Activated CD8-positive, alpha-beta memory T cell treated with anti-CD3 and anti-CD28 coated beads, Interleukin-2, amount 10 ng/mL, durations not matched to agents 7 days and 5 days (primary cell): ENCODE data around the gene ZNF785. TPM values are rescaled to one million over a fixed set of nuclear protein-coding genes. Genes with fewer than 3 reads are reported as not detected.

ENCODE experiments used
- ATAC-seq: fragments of 150-1000 bp; cut with Tn5 transposase; one replicate; pipeline ENCODE4 v1.10.0; 2021; ENCODE audit warnings: moderate library complexity
- CTCF ChIA-PET: fragments of 350-600 bp; sonication (Branson Sonifier 250); formaldehyde crosslinking; loops from one replicate; lab custom pipeline; 2021; ENCODE audit warnings: antibody characterized with exemption; lab: Charles Lee
- DNase-seq: peaks from one replicate; pipeline ENCODE4 v3.0.0-alpha.2; 2020
- H3K27ac Mint-ChIP-seq: one replicate; pipeline ENCODE4 v1.8.0; 2021; ENCODE audit warnings: mild to moderate bottlenecking, mixed read lengths
- H3K27me3 Mint-ChIP-seq: one replicate; pipeline ENCODE4 v1.8.0; 2021; ENCODE audit warnings: mixed read lengths
- H3K36me3 Mint-ChIP-seq: one replicate; pipeline ENCODE4 v1.8.0; 2021; ENCODE audit warnings: mild to moderate bottlenecking, mixed read lengths
- H3K4me1 Mint-ChIP-seq: one replicate; pipeline ENCODE4 v1.8.0; 2021; ENCODE audit warnings: mixed read lengths
- H3K4me3 Mint-ChIP-seq: one replicate; pipeline ENCODE4 v1.8.0; 2021; ENCODE audit warnings: mild to moderate bottlenecking, moderate library complexity, mixed read lengths
- H3K9me3 Mint-ChIP-seq: one replicate; pipeline ENCODE4 v1.8.0; 2022; ENCODE audit warnings: low read depth, mixed read lengths
- total RNA-seq, 2 experiments: library from RNA; stranded (reverse); gene quantifications; one replicate each; pipeline ENCODE4 v1.2.3, GENCODE V29; 2021

Gene ZNF785
- total RNA-seq, 2 experiments from 2014 or later = 18.9 to 21.2 TPM

DNA sequence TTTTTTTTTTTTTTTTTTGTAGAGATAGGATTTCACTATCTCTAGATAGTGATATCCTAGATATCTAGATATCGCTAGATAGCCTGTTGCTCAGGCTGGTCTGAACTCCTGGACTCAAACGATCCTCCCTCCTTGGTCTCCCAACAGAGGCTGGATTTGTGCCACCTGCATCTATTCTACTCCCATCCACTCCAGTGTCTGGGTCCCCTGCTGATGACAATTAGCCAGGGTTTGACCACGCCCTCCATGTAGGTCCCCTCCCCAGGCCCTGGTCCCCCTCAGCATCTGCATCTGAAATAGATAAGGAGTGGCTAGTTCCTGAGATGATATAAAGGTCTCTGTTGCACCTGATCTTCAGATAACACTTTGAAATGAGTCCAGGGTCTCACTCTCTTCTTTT is 16.2 kb downstream of the ZNF785 start:
- Mint-ChIP-seq H3K27ac (peak overlapping the region; percentile 67), H3K9me3 (no peaks in the 10 kb centered on the region), H3K4me1 (peaks cover 41% of the 10 kb centered on the region), H3K36me3 (peaks cover 3% of the 10 kb centered on the region), H3K4me3 (no peak overlapping the region), H3K27me3 (no peaks in the 10 kb centered on the region)
- CTCF ChIA-PET = interaction anchor here (0.9 to 3.9 kb wide), 3 partner anchors 12 to 90 kb away, joined by 3 to 19 read pairs (median 5); partner anchors contain the start of gene ZNF764
- ATAC-seq (no peak), DNase-seq (no peak)

DNA sequence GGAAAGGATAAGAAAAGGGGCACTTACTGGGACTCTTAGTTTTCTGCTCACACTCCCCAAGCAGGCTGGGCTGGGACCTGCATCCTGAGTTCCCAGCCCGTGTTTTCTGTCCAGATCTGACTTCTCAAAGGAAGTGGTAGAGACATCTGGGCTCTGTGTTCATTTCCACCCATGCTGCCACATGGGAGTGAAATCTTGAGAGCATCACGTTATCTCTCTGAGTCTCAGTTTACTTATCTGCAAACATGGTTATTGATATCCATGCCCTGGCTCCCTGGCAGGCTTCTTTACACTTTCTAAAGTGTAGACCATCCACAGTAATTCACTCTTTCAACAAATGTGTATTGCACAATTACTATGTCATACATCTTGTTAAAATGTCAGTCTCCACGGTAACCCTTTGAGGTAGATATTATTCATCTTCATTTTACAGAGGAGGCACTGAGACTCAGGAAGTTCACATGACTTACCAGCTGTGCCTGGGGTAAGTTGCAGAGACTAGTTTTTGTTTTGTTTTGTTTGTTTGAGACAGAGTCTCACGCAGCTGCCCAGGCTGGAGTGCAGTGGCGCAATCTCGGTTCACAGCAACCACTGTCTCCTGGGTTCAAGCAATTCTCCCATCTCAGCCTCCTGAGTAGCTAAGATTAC is 17.4 kb downstream of the ZNF785 start:
- DNase-seq = peak; percentile 77
- Mint-ChIP-seq H3K36me3 (peaks cover 3% of the 10 kb centered on the region), H3K4me3 (peak overlapping the region; percentile 67), H3K27ac (peak overlapping the region; percentile 97), H3K4me1 (peaks cover 35% of the 10 kb centered on the region), H3K9me3 (no peaks in the 10 kb centered on the region), H3K27me3 (no peaks in the 10 kb centered on the region)
- ATAC-seq = peak; percentile 41
- CTCF ChIA-PET = interaction anchor here (0.9 to 3.9 kb wide), 3 partner anchors 10 to 91 kb away, joined by 3 to 19 read pairs (median 5); partner anchors contain the start of gene ZNF764

DNA sequence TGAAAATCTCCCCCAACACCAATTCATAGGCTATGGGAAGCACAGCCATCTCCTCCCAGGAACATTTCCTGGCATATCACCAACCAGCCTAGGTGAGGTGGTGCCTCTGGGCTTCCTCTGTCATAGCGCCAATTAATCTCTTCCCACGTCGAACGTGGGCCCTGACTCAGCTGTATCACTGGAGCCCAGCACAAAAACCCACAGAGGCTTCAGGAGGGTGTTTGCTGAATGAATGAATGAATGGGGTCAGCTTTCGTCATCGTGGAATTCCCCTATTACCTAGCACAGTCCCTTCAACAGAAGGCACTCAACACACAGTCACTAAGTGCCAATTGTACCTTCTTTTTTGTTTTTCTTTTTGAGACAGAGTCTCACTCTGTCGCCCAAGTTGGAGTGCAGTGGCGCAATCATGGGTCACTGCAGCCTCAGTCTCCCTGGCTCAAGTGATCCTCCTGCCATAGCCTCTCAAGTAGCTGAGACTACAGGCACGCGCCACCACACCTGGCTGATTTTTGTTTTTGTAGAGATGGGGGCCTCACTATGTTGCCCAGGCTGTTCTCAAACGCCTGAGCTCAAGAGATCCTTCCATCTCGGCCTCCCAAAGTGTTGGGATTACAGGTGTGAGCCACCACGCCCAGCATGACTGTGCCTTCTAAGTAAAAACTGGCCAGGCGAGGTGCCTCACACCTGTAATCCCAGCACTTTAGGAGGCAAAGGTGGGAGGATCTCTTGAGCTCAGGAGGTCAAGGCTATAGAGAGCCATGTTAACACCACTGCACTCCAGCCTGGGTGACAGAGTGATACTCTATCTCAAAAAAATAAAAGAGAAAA is 18.1 kb downstream of the ZNF785 start:
- H3K9me3 Mint-ChIP-seq = no peaks in the 10 kb centered on the region
- H3K27ac Mint-ChIP-seq = peak overlapping the region; percentile 97
- H3K36me3 Mint-ChIP-seq = peaks cover 3% of the 10 kb centered on the region
- CTCF ChIA-PET = interaction anchor here (1.0 to 3.9 kb wide), 3 partner anchors 10 to 62 kb away, joined by 3 to 19 read pairs (median 6); partner anchors contain the start of gene ZNF764
- DNase-seq (peak; percentile 60), ATAC-seq (no peak)
- peak overlapping the region; percentile 67 for H3K4me3 Mint-ChIP-seq
- peaks cover 33% of the 10 kb centered on the region for H3K4me1 Mint-ChIP-seq
- H3K27me3 Mint-ChIP-seq = no peaks in the 10 kb centered on the region

DNA sequence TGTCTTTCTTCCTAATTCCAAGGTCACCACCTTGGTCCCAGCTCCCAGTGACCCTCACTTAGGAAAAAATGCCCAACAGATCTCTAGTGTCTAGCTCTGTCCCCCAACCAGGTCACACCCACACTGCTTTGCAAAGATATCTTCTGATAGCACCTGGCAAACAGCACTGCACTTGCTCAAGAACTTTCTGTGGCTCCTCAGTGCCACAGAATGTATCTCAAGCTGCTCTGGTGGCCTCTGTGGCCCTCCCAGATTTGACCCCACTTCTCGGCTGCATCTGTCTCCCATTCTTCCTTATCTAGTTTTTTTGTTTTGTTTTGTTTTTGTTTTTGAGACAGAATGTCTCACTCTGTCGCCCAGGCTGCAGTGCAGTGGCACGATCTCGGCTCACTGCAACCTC is 19.0 kb downstream of the ZNF785 start:
- H3K36me3 Mint-ChIP-seq = peaks cover 2% of the 10 kb centered on the region
- H3K4me3 Mint-ChIP-seq = no peak overlapping the region
- ATAC-seq = no peak

DNA sequence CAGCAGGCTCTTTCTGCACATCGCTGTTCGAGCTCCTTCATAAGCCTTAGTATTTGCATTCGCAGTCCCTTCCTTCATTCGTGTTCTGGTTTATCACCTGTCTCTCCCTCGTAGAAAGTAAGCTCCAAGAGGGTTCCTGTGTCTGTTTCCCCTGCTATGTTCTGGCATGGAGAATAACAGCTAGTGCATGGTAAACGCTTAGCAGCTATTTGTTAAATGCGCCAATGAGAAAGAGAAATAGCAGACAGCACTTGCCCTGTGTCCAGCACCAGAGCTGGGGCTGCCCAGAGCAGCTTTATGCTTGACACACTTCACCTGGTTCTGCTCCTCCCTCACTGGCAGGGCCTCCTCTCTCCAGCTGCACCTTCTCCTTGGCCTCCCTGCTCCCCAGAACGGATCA is 19.5 kb downstream of the ZNF785 start:
- H3K27ac Mint-ChIP-seq = no peak overlapping the region
- no peak for DNase-seq
- no peaks in the 10 kb centered on the region for H3K9me3 Mint-ChIP-seq
- ATAC-seq = no peak
- CTCF ChIA-PET = interaction anchor here (1.1 to 3.9 kb wide), 3 partner anchors 8 to 30 kb away, joined by 3 to 19 read pairs (median 6); partner anchors contain the start of gene ZNF764
- peaks cover 2% of the 10 kb centered on the region for H3K36me3 Mint-ChIP-seq
- H3K4me3 Mint-ChIP-seq = no peak overlapping the region
- H3K4me1 Mint-ChIP-seq = peaks cover 38% of the 10 kb centered on the region
- no peaks in the 10 kb centered on the region for H3K27me3 Mint-ChIP-seq

More for the DNA sequence above, 19.0 kb downstream of the ZNF785 start:
- Mint-ChIP-seq H3K9me3 (no peaks in the 10 kb centered on the region), H3K27ac (no peak overlapping the region), H3K4me1 (peaks cover 33% of the 10 kb centered on the region), H3K27me3 (no peaks in the 10 kb centered on the region)
- CTCF ChIA-PET = interaction anchor here (1.0 to 3.9 kb wide), 4 partner anchors 9 to 63 kb away, joined by 3 to 19 read pairs (median 4); partner anchors contain the start of gene ZNF764
- DNase-seq = no peak

DNA sequence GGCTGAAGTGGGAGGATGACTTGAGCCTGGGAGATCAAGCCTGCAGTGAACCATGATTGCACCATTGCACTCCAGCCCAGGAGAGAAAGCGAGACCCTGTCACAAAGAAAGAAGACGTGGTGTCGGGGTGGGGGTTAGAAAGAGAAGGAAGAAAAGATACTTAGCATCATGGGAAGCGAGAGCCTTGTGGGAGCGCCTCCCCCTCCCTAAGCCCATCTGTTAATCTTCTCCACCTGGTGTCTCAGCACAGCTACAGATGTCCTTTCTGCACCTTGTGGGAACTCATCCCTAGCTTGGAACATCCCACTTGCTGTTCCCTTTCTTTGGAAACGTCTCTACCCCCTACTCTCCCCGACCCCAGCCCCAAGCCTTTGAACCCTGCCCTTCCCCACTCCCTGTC is 20.0 kb downstream of the ZNF785 start:
- H3K27me3 Mint-ChIP-seq = no peaks in the 10 kb centered on the region
- peaks cover 2% of the 10 kb centered on the region for H3K36me3 Mint-ChIP-seq
- CTCF ChIA-PET = interaction anchor here (1.0 to 3.9 kb wide), 4 partner anchors 8 to 33 kb away, joined by 3 to 19 read pairs (median 5); partner anchors contain the start of gene ZNF764
- no peak overlapping the region for H3K4me3 Mint-ChIP-seq
- DNase-seq = no peak
- no peaks in the 10 kb centered on the region for H3K9me3 Mint-ChIP-seq
- no peak overlapping the region for H3K27ac Mint-ChIP-seq
- peaks cover 40% of the 10 kb centered on the region for H3K4me1 Mint-ChIP-seq
- ATAC-seq = no peak

DNA sequence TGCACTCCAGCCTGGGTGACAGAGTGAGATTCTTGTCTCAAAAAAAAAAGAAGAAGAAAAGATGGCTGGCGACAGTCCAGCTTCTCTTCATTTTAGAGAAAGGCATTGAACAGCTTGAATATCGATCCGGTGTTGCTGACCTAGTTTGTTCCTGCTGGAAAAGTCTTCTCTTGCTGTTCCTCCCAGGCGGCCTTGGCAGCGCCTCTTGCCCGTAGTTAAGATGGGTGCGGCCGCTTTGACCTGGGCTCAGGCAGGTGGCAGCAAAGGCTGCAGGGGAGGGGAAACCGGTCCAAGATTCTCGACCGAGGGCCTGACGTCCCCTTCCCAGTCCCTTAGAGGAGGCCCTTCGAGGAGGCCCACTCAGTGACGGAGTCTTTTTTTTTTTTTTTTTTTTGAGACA is 23.5 kb downstream of the ZNF785 start:
- ATAC-seq (no peak), DNase-seq (no peak)
- Mint-ChIP-seq H3K9me3 (no peaks in the 10 kb centered on the region), H3K4me3 (peak overlapping the region; percentile 75), H3K27ac (peak overlapping the region; percentile 86), H3K27me3 (no peaks in the 10 kb centered on the region), H3K36me3 (no peaks in the 10 kb centered on the region), H3K4me1 (peaks cover 26% of the 10 kb centered on the region)
- CTCF ChIA-PET = interaction anchor here (0.9 to 1.6 kb wide), 6 partner anchors 25 to 135 kb away, joined by 3 to 4 read pairs (median 3); partner anchors contain the start of genes DCTPP1 and ZNF747

DNA sequence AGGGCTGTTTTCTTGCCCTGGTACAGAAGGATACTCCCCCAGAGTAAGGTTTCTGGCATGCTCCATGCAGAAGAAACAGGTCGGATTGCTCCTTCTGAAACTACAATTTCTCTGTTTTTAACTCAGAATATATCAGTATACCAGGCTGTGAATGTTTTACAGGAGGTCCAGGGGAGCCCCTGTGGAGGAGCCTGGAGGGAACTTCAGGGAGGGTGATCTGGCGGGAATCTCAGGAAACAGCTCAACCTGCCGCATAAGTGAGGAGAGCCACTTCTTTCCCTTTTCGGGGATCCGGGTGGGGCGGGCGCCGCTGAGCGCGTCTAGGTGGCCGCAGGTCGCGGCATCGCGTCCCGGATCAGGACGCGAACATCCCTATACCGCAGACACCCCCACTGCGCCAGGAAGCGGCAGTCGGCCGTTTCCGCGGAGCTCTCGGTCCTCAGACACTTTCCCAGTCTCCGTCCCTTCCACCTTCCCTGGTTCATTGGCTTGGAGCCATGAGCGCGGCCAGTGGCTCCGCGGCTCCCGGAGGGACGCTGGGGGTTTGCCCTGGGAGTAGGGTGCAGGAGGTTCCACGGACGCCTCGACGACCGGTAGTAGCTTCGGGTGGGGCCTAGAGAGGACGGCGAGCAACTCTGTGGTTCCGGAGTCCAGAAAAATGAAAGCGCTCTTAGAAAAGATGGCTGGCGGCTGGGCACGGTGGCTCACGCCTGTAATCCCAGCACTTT is 24.2 kb downstream of the ZNF785 start:
- CTCF ChIA-PET = interaction anchor here (0.9 to 1.6 kb wide), 7 partner anchors 25 to 136 kb away, joined by 3 to 4 read pairs (median 3); partner anchors contain the start of genes DCTPP1 and ZNF747
- H3K9me3 Mint-ChIP-seq = no peaks in the 10 kb centered on the region
- DNase-seq (peak; percentile 51), ATAC-seq (no peak)
- peak overlapping the region; percentile 75 for H3K4me3 Mint-ChIP-seq
- H3K27me3 Mint-ChIP-seq = no peaks in the 10 kb centered on the region
- H3K27ac Mint-ChIP-seq = peak overlapping the region; percentile 86
- peaks cover 24% of the 10 kb centered on the region for H3K4me1 Mint-ChIP-seq
- peaks cover 2% of the 10 kb centered on the region for H3K36me3 Mint-ChIP-seq

DNA sequence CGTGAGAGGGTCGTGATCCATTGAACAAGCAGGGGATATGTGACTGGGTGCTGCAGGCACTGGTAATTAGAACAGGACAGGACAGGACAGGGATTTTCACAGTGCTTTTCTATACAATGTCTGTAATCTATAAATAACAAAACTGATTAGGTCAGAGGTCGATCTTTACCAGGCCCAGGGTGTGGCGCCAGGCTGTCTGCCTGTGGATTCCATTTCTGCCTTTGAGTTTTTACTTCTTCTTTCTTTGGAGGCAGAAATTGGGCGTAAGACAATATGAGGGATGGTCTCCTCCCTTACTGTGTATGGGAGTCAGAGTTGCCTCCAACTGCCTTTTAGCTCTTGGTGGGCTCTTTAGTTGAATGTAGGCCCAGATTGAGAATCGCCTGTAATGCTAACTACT is 25.8 kb downstream of the ZNF785 start:
- Mint-ChIP-seq H3K27ac (peak overlapping the region; percentile 77), H3K36me3 (peaks cover 6% of the 10 kb centered on the region), H3K4me3 (peak overlapping the region; percentile 34), H3K27me3 (no peaks in the 10 kb centered on the region), H3K9me3 (no peaks in the 10 kb centered on the region), H3K4me1 (peaks cover 28% of the 10 kb centered on the region)
- CTCF ChIA-PET = no interaction called here
- no peak for ATAC-seq
- no peak for DNase-seq

DNA sequence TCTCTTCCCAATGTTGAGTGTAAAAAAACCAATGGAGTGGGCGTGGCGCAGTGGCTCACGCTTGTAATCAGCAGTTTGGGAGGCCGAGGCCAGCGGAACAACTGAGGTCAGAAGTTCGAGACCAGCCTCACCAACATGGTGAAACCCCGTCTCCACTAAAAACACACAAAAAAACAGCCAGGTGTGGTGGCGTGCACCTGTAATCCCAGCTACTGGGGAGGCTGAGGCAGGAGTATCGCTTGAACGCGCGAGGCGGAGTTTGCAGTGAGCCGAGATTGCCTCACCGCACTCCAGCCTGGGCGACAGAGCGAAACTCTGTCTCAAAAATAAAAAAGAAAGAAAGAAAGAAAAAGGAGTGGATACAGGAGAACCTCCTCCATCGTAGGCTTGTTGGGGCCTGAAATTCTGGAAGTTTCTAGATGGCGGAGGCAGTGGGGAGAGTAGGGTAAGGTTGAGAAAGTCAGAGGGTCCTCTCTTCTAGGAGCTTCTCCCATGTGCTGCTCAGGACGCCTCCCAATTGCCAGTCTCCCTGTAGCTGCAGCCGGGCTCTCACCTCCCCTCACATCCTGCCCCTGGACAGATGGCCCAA is 26.6 kb downstream of the ZNF785 start:
- CTCF ChIA-PET = interaction anchor here (0.7 to 3.2 kb wide), 15 partner anchors 9 to 150 kb away, joined by 3 to 60 read pairs (median 5); partner anchors contain the start of genes DCTPP1, PRR14, ZNF688 and ZNF747
- ATAC-seq (no peak), DNase-seq (no peak)
- Mint-ChIP-seq H3K27me3 (no peaks in the 10 kb centered on the region), H3K36me3 (peaks cover 12% of the 10 kb centered on the region), H3K4me1 (peaks cover 34% of the 10 kb centered on the region), H3K4me3 (peak overlapping the region; percentile 83), H3K27ac (peak overlapping the region; percentile 87), H3K9me3 (no peaks in the 10 kb centered on the region)

DNA sequence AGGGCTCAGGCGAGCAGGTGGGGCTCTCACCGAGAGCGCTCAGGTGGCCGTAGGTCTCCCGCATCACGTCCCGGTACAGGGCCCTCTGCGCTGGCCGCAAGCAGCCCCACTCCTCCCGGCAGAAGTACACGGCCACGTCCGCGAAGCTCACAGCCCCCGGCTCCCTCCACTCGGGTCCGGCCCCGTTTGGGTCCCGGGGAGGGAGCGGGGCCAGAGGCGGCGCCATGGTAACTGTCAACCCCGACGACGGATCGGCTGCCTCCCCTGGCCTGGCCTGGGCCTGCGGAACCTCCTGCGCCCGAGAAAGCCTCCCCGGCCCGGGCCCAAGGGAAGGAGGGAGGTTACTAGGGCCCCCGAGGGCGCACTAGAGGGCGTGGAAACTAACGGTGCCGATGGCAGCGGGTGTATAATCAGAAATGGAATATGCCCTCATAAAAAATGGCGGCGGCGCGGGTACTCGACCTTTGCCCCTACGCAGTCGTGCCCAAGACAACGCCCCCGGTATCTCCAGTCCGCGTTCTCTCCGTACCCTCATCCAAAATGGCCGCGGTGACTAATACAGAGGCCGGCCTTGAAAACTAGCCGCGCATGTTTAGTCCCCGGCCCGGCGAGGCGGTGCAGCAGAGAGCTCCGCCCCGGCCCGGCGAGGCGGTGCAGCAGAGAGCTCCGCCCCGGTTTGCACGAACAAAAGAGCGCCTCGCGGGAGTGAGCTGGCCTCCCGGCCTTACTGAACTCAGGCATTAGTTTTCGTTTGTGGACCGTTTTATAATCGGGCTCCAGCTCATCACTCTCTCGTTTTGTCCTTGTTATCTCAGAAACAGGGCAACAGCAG is 27.3 kb downstream of the ZNF785 start, which contains the start of gene ZNF764:
Gene ZNF764 (minus strand): TSS at position 418 of the 832 bp plus-strand sequence. CDS start 192 bp downstream, at position 226.
- Mint-ChIP-seq H3K27me3 (no peaks in the 10 kb centered on the region), H3K27ac (peak within 1 kb of the TSS; percentile 87), H3K4me1 (peaks cover 41% of the 10 kb centered on the region), H3K36me3 (peaks cover 19% of the 10 kb centered on the region), H3K9me3 (no peaks in the 10 kb centered on the region), H3K4me3 (peak within 1 kb of the TSS; percentile 83)
- CTCF ChIA-PET = interaction anchor here (0.7 to 3.2 kb wide), 23 partner anchors 9 to 149 kb away, joined by 3 to 60 read pairs (median 4); partner anchors contain the start of genes DCTPP1, PRR14, ZNF688 and ZNF747
- DNase-seq = peak; percentile 99
- ATAC-seq = peak; percentile 96
